Measurements from ENCODE around the gene NTRK1. TPM values are rescaled to one million over a fixed set of nuclear protein-coding genes. Genes with fewer than 3 reads are reported as not detected.

The NTRK1 gene
- total and polyA plus RNA-seq, 2 of the 4 experiments (the other 2 are of a cell fraction): not detected

DNA sequence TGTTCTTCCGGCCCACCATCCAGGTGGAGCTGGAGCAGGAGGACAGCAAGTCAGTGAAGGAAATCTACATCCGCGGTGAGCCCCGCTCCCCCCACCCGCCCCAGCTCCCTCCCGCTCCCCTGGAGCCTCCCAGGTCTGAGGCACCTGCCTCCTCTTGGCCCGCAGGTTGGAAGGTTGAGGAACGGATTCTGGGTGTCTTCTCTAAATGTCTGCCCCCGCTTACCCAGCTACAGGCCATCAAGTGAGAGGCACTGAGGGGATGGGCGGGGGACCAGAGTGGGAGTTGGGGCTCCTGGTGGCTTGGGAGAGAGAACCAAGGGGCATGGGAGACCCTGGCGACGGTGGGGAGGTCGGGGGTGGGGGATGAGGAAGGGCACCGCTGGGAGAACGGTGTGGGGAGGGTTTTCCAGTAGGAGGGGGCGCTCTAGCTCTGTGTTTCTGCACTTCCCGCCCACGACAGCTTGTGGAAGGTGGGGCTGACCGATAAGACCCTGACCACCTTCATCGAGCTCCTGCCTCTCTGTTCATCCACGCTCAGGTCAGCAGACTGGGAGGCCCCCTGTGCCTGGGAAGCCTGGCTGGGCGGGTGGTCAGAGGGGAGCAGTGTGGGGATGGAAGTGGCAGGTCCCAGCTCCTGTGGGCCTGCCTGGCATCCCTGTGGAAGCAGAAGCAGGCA is 64.0 kb downstream of the NTRK1 start (continued):
- no peak for TF ChIP-seq MXI1 (IDR thresholded peaks at IDR 0.05; ENCODE audit: borderline replicate concordance, low read depth, low read length)

DNA sequence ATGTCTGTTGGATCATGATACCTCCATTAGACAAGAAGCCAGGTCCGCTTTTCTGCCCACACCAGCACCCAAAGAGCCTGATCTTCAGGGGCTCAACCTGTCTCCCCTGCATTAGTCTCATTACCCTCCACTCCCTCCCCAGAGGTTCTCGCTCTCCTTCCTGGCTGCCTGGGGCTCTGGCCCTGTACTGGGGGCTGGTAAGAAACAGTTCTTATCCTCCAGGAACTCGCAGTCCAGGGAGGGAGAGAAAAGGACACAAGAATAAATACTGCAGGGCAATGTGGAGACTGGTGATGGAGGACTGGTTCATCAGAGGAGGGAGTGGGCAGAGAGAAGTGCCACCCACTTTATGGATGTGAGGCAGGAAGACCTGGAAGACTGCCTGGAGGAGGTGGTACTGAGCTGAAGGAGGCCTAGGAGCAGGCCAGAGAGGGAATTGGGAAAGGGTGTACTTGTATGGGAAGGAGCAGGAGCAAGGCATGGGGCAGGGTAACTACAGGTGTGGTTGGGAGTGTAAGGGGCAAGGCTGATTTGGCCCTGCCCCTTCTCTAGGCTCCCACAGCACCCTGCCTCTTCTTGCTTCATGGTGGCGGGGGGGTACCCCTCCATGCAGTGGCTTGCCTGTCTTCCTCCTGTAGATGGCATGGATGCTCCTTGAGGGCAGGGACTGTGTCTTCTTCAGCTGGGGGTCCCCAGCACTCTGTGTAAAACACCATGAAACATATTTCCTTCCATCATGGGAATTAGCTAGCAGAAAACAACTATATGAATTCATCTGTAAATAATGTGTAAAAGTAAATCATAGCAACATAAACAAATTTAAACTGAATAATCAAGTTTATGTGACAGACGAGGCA is 64.7 kb downstream of the NTRK1 start:
- no peak for DNase-seq
- POLR2A ChIA-PET (ENCODE audit: unreplicated experiment): no interaction called here
- peaks cover 59% of the 10 kb centered on the region for H3K27me3 ChIP-seq (ENCODE audit: control insufficient read depth, insufficient read depth, low read length)

More for the DNA sequence above, 64.7 kb downstream of the NTRK1 start:
- WGBS, 2 experiments (ENCODE audit: extremely low coverage in 2 of 2, insufficient read length in 1 of 2): no CpG with 5 or more reads among the region's 5 CpGs
- Histone ChIP-seq H3K14ac (replicated peaks; ENCODE audit: low read depth, low read length) (no peak overlapping the region), H2BK20ac (ENCODE audit: low read depth, low read length) (no peak overlapping the region), H3K9ac (ENCODE audit: low read depth, low read length) (no peak overlapping the region), H3K27ac (ENCODE audit: insufficient read depth, low read length) (no peak overlapping the region), H3K79me1 (ENCODE audit: low read depth in 1 of 2, low read length in 2 of 2) (no peaks in the 10 kb centered on the region), H2BK5ac (ENCODE audit: low read depth, low read length, poor library complexity, severe bottlenecking) (no peak overlapping the region), H3K9me3 (ENCODE audit: control insufficient read depth, insufficient read depth, low read length) (no peaks in the 10 kb centered on the region), H3K18ac (ENCODE audit: low read depth, low read length) (no peak overlapping the region), H2BK15ac (ENCODE audit: low read depth, low read length) (no peak overlapping the region), H2AFZ (replicated peaks; ENCODE audit: low read length, poor library complexity) (no peak overlapping the region), H2BK120ac (ENCODE audit: low read depth, low read length) (no peak overlapping the region), H4K91ac (ENCODE audit: insufficient read depth, low read depth, low read length) (no peak overlapping the region), H3K23ac (ENCODE audit: low read depth, low read length) (no peak overlapping the region), H3K4ac (ENCODE audit: low read depth, low read length) (no peak overlapping the region), H3K4me1 (ENCODE audit: control insufficient read depth, insufficient read depth, low read length) (no peaks in the 10 kb centered on the region), H4K8ac (ENCODE audit: low read depth in 2 of 2, low read length in 2 of 2) (no peak overlapping the region), H3K9me1 (ENCODE audit: insufficient read depth, low read length) (no peaks in the 10 kb centered on the region; the same call in 1 of the 2 replicates), H3K36me3 (ENCODE audit: control insufficient read depth, insufficient read depth, low read length) (no peaks in the 10 kb centered on the region), H4K20me1 (ENCODE audit: insufficient read depth, low read length) (no peaks in the 10 kb centered on the region; the same call in 1 of the 2 replicates), H2AK9ac (replicated peaks; ENCODE audit: low read depth, low read length, poor library complexity) (no peak overlapping the region), H4K5ac (ENCODE audit: low read depth, low read length) (no peak overlapping the region), H3K4me2 (ENCODE audit: low read depth, low read length) (no peak overlapping the region), H3K4me3 (ENCODE audit: insufficient read depth, low read depth, low read length) (no peak overlapping the region), H2AK5ac (ENCODE audit: low read depth, low read length) (no peak overlapping the region), H3K56ac (ENCODE audit: extremely low read depth, insufficient read depth, low read length) (no peak overlapping the region)
- intact Hi-C loops (cut with micrococcal nuclease): loop anchor here (10.0 kb wide), 1 partner anchor 201 kb away; the partner anchor contains the start of genes ISG20L2 and METTL25B
- dilution Hi-C loops (cut with HindIII; ENCODE audit: low sequenced_read_pairs, unreplicated experiment): no loop called here
- in situ Hi-C loops (cut with MboI; ENCODE audit: low sequenced_read_pairs): loop anchor here (5.0 kb wide), 1 partner anchor 33 kb away; the partner anchor contains the start of gene PEAR1
- no TSS peak for BruUV-seq (replicated peaks)
- TF ChIP-seq FOS (IDR thresholded peaks at IDR 0.05; ENCODE audit: low read depth, low read length) (no peak), MXI1 (IDR thresholded peaks at IDR 0.05; ENCODE audit: borderline replicate concordance, low read depth, low read length) (no peak)
- CTCF ChIA-PET: interaction anchor here (1.2 kb wide), 1 partner anchor 33 kb away, joined by 4 read pairs; no protein-coding TSS in a partner anchor
- no peak for ATAC-seq (ENCODE audit: low read depth)
